Fibroblast of the conjunctiva (primary cell): ENCODE data around the gene EPN2.

ENCODE experiments used
- DNase-seq: peaks from one replicate; pipeline ENCODE4 v3.0.0-alpha.2; 2010; ENCODE audit warnings: low read depth

EPN2 gene

DNA sequence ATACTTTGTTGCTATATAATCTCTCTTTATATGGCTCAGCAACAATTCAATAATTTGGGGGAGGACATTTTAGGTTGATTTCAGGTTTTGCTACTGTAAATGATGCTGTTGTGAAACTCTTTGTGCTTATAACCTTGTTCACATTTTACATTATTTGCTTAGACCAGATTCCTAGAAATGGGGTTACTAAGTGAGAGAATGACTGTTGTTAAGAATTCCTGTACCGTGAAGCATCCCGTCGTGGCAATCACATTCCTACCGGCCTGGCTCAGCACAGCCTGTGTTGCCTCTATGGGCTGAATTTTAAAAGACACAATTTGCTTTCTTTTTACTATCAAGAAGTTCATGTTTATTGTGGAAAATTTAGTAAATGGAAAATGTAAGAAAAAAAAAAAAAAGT is 94.0 kb downstream of the EPN2 start:
- no peak for DNase-seq

- no peak for DNase-seq
Measured at GRCh38 chr17:19331543-19332245, 94.5 kb downstream of the EPN2 start.

DNA sequence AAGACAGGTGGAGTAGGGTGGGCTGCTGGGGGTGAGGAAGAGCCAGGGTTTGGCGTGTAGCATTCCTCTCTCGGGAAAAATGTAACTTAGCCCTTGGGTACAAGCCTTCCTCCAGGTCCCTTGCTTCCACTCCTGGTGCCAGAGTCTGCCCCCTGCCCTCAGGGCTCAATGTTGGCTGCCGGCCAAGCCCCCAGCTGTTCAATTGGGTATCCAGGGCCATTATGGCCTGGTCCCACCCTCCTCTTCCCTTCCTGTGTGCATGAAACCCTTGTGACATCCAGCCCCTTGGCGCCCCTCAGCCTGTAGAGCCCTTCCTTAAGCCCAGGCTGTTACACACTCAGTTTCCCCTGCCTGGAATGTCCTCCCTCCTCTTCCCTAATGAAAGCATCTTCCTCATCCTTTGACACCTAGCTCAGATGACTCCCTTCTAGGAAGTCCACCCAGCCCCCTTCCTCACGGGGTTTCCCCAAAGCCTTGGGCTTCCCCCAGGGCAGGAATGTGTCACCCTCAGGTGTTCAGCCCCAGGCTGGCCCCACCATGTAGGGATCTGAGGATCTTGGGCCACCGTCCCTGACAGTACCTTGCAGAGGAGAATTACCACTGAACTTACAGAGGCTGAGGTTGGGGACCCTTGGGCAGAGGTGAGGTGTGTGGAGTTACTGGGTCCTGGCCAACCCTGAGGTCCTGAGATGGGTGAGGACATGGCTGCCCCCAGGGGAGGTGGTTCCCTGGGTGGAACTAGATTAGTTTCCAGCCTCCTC is 95.4 kb downstream of the EPN2 start:
- DNase-seq, result no peak

- no peak for DNase-seq
Measured at GRCh38 chr17:19333132-19333440, 95.9 kb downstream of the EPN2 start.

DNA sequence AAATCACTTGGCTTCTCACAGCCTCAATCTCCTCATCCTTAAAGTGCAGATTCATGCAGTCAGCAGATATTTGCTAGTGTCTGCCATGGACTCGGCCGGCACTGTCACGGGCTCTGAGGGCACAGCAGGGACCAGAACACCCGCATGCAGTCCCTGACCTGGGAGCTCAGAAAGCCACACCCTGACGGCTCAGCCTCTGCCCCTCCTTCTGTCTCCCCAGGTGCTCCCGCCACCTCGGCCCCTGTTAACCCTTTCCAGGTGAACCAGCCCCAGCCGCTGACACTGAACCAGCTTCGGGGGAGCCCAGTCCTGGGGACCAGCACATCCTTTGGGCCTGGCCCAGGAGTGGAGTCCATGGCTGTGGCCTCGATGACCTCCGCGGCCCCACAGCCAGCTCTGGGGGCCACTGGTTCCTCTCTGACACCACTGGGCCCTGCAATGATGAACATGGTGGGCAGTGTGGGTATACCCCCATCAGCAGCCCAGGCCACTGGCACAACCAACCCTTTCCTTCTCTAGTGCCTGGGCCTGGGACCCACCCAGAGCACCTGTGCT is 96.6 kb downstream of the EPN2 start:
- no peak for DNase-seq

DNA sequence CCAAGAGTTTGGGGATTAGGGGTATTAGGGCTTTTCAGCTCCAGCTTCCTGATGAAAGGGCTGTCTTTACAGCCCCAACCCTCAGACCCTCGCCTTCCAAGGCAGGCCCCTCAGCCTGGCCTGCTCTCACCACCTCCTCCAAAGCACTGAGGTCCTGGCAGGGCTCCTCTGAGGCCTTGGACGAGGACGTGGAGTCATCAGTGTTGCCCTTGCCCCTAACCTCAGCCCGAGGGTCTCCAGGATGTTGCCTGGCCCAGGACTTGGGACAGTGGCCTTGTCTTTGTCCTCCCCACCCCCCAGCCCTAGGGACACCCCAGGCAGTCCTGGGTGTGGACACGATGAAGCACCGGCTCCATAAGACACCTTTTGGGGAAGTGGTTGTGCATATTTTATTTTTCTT is 97.2 kb downstream of the EPN2 start:
- no peak for DNase-seq

- DNase-seq, result no peak
Measured at GRCh38 chr17:19335951-19336631, 98.9 kb downstream of the EPN2 start.

GRCh38 chr17:19336938-19337711 is 100.0 kb downstream of the EPN2 start:
- no peak for DNase-seq

DNA sequence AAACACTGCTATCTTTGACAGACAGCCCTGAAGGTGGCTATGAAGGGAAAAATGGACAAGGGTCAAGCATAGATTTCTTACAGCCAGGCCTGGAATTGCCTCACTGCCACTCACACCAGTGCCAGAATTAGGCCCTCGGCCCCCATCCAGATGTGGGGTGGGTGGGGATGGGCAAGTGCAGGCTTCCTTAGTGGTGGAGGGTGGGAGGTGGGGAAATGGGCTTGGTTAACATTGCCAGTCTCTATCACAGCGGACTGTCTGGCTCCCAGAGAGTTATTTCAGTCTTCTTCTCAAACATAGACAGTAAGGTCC is 100.5 kb downstream of the EPN2 start:
- no peak for DNase-seq

- DNase-seq, result no peak
Measured at GRCh38 chr17:19338031-19338990, 101.1 kb downstream of the EPN2 start.

- no peak for DNase-seq
Measured at GRCh38 chr17:19339341-19339815, 102.2 kb downstream of the EPN2 start.

GRCh38 chr17:19341211-19341631 is 104.1 kb downstream of the EPN2 start:
- DNase-seq, result no peak

GRCh38 chr17:19341641-19342610 is 104.8 kb downstream of the EPN2 start:
- DNase-seq, result no peak

DNA sequence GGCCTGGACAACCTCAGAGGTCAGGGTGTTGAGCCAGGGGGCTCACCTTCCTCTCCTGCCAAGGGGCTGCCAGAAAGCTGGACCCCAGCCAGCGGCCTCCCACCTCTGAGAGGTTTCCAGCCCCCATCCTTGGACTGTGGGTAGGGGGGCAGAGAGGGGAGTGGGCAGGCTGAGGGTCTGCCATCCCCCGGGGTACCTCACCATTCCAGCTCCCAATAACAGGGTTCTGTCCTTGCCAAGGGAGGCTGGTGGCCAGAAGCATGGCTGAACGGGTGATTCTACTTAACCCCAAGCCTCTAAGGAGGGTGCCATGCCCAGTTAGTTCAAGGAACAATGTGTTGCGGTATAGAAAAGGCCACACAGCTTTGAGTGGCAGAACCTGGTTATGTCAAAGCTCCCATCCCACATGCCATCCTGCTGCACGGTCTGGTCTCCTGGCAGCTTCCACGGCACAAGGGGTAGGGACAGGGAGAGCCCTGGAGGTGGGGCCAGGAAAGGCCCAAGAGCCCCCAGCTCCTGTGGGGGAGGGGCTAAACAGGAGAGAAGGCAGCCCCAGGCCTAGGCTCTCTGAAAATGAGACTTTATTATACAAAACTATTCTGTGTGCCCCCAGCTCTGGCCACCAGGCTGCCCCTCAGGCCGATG is 105.6 kb downstream of the EPN2 start:
- DNase-seq, result no peak

GRCh38 chr17:19343256-19343630 is 106.1 kb downstream of the EPN2 start:
- no peak for DNase-seq

GRCh38 chr17:19343671-19344151 is 106.5 kb downstream of the EPN2 start:
- DNase-seq, result no peak

GRCh38 chr17:19344311-19345066 is 107.3 kb downstream of the EPN2 start:
- DNase-seq, result no peak

DNA sequence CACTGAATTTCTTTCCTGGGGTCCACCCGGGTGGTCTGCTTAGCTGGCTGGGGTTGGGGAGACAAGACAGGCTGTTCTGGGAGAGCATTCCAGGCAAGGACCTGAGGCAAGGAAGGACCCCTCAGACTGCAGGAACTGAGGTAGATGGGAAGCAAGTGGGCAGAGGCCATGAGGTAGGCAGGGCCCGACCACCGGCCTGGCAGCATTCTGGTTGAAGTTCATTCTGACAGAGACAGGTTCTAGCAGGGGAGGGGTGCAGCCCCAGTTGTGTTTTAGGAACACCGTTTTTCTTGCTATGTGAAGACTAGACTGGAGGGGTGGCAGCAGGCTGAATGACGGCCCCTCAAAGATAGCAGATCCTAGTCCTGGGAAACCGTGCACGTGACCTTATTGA is 107.9 kb downstream of the EPN2 start:
- no peak for DNase-seq
